GM12874 (cell line): ENCODE results near the gene MIEN1.

ENCODE experiments used
- TF ChIP-seq, protein P1 (sequence below): IDR thresholded peaks from 2 replicates; pipeline ENCODE4 v1.5.1; 2011; ENCODE audit warnings: low read depth, mild to moderate bottlenecking, control low read depth, low read length, moderate library complexity; ENCODE audit not compliant: insufficient read depth

The MIEN1 gene

DNA sequence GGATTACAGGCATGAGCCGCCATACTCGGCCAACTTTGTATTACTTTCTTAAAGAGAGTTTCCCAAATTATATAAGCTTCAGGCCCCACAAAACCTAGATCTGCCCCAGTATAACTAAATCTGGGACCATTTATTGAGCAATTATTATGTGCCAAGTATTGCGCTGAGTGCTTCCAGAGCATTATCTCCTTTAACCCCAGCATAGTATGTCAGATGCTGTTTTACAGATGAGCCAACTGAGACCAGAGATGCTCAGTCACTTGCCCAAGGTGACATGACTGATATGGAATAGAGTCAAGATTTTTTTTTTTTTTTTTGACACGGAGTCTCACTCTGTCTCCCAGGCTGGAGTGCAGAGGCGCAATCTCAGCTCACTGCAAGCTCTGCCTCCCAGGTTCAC, 32.4 kb downstream of the MIEN1 start:
- TF ChIP-seq, protein P1, sequence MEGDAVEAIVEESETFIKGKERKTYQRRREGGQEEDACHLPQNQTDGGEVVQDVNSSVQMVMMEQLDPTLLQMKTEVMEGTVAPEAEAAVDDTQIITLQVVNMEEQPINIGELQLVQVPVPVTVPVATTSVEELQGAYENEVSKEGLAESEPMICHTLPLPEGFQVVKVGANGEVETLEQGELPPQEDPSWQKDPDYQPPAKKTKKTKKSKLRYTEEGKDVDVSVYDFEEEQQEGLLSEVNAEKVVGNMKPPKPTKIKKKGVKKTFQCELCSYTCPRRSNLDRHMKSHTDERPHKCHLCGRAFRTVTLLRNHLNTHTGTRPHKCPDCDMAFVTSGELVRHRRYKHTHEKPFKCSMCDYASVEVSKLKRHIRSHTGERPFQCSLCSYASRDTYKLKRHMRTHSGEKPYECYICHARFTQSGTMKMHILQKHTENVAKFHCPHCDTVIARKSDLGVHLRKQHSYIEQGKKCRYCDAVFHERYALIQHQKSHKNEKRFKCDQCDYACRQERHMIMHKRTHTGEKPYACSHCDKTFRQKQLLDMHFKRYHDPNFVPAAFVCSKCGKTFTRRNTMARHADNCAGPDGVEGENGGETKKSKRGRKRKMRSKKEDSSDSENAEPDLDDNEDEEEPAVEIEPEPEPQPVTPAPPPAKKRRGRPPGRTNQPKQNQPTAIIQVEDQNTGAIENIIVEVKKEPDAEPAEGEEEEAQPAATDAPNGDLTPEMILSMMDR, result no peak

- TF ChIP-seq, protein P1, result no peak
These were observed 33.6 kb downstream of the MIEN1 start for GRCh38 chr17:39696731-39697130.

GRCh38 chr17:39695089-39695474, 35.2 kb downstream of the MIEN1 start:
- TF ChIP-seq, protein P1, result no peak

GRCh38 chr17:39694593-39694992, 35.7 kb downstream of the MIEN1 start:
- TF ChIP-seq, protein P1, result no peak

DNA sequence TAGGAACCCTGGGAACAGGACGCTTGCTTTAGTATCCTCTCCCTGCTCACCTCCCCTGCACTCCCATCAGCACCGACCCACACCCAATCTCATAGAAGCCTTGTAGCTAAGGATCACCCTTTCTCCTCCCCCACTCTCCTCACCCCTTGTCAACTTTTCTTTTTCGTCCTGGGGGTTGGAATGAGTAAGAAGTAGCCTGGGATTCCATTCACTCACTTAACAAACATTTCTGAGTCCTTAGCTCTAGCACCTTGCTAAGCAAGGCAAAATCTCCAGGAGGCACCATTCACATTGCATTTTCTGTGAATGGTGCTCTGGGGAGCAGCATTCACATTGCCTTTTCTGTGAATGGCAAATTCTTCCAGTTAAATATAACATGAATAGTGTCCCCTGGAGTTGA, 41.4 kb downstream of the MIEN1 start:
- TF ChIP-seq, protein P1, result no peak

DNA sequence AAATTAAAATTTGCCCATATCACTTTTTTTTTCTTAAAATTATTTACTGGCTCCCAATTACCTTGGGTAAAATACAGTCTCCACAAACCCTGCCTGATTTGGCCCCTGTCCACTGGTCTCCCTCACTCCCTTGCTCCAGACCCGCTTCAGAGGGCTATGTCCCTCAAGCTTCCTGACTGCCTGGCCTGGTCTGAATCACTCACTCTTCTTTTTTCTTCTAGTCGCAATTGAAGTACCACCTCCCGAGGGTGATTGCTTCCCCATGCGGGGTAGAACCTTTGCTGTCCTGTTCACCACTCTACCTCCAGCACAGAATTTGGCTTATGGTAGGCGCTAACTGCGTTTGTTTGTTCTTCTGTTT, 41.9 kb downstream of the MIEN1 start:
- TF ChIP-seq, protein P1, result no peak

DNA sequence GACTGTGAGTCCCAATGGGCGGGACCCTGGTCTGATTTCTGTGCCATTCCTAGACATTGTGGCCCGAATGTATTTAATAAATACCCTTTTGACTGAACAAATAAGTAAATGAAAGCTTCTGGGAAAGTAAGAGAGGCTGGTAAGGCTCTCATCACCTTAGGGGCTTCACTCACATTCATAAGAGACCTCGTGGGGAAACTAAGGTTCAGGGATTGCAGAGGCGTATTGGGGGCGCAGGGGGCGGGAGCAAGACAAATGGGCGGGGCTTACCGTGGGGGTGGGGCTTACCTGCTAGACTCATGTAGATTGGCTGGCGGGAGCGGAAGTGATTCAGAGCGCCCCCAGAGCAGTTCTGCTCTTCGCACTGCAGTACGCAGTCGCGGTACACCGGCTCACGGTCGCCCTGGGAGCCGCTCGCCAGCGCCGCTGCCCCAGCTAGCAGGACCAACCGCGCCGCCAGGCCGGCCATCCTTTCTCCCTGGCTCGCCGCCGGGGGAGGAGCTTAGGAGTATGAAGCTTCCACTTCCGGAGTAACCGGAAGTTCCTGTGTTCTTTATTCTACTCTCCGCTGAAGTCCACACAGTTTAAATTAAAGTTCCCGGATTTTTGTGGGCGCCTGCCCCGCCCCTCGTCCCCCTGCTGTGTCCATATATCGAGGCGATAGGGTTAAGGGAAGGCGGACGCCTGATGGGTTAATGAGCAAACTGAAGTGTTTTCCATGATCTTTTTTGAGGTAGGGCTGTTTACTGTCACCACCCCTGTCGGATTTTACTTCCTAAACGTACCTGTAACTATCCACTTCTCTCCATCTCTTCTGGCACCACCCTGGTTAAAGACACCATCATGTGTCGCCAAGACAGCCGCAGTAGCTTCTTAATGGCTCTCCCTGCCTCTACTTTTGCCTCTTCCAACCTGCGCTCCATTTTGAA, 42.5 kb downstream of the MIEN1 start, which contains the start of gene PGAP3:
PGAP3 (minus strand) TSS at position 512 of the 929 bp plus-strand sequence; CDS start at position 469, 43 bp downstream.
- TF ChIP-seq, protein P1, result 0 out of 2 replicates have a peak, but pooled peaks have one; percentile 8
